ENCODE measurements around the gene DAPK2.

DNA sequence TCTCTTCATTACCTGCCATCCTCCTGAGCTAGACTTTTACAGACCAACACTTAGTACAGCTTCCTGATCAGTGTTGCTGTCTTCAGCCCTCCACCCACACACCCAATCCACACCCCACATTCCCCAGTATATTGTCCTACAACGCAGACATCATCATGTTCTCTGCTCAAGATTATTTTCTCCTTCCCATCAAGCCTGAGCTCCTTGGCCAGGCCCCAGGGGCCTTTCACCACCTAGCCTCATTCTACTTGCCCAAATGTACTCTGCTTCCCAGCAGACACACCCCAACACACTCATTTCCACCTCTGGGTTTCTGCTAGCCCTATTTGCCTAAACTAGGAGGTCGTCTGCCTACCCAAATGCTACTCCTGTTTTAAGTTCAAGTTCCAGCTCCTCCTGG lies 37.0 kb downstream of the DAPK2 start:
- TF ChIP-seq POLR2A (IDR thresholded peaks at IDR 0.05) (no peak), CTCF (IDR thresholded peaks at IDR 0.05) (no peak)
